Activated T-cell treated with anti-CD3 and anti-CD28 coated beads for 1 hour (primary cell): Measurements from ENCODE around the gene USF1.

Experiments used
- DNase-seq: peaks from one replicate; pipeline ENCODE4 v3.0.0-alpha.2; 2020; ENCODE audit warnings: low read depth

USF1 gene, protein sequence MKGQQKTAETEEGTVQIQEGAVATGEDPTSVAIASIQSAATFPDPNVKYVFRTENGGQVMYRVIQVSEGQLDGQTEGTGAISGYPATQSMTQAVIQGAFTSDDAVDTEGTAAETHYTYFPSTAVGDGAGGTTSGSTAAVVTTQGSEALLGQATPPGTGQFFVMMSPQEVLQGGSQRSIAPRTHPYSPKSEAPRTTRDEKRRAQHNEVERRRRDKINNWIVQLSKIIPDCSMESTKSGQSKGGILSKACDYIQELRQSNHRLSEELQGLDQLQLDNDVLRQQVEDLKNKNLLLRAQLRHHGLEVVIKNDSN

GRCh38 chr1:161045736-161046604 lies at the start of gene USF1:
TSS of gene USF1 (minus strand) at chr1:161045977. CDS start at chr1:161043275, 2,702 bp downstream.
- peak; percentile 86 for DNase-seq

DNA sequence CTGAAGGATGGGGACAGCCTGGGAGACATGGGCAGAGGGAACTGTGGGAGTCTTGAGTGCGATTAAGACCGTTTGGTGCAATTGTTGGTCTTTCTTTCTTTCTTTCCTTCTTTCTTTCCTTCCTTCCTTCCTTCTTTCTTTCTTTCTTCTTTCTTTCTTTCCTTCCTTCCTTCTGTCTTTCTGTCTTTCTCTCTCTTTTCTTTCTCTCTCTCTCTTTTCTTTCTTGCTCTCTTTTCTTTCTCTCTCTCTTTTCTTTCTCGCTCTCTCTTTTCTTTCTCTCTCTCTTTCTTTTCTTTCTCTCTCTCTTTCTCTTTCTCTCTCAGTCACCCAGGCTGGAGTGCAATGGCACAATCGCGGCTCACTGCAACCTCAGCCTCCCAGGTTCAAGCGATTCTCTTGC lies 49.5 kb upstream of the USF1 start:
- DNase-seq = no peak

DNA sequence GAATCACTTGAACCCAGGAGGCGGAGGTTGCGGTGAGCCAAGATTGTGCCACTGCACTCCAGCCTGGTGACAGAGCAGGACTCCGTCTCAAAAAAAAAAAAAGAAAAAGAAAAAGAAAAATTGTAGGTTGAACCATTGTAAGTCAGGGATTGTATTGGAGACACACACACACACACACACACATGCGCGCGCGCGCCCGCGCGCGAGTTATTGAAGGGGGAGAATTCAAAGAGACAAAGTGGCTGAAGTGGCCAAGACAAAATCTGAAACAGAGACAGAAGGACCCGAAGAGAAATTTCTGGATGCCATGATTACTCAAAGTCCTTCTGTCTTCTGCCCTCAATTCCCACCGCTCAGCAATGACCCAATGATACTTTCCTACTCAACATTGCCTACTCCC lies 48.7 kb upstream of the USF1 start:
- no peak for DNase-seq

DNA sequence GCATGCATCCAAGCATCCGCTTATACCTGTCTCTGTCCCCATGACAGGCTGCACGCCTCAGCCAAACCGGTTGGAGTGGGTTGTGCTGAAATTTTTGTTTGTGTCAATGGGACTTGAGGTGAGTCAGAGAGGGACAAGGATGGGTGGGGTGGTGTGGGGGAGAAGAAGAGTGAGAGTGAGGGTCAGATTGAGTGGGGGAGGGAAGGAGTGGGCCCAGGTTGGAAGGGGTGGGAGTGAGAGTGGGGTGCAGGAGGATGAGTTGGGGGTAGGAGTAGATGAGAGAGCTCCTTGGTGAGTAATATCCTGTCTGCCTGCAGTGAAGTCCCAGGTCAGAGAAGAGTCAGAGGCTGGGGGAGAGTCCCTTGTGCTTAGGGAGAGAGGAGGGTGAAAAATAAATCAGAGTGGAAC lies 46.8 kb upstream of the USF1 start:
- DNase-seq = no peak

- no peak for DNase-seq
Observed at GRCh38 chr1:161091796-161092507, 46.2 kb upstream of the USF1 start.

DNA sequence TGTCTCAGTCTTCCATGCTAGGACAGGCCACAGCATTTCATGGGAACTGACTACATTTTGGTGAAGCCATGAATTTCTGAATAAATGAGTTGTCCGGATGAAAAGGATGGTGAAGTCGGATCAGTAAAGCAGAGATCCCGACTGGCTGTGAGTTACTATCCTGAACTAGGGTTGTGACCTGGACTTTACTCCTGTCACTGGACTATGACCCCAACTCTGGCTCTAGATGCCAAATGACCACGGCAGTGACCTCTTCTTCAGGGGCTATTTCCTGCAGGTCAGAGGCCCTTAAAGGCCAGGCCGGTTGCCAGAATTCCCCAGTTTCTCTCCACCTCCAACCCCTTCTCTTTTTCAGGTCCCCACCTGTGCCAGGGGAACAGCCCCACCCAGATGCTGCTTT lies 45.3 kb upstream of the USF1 start:
- no peak for DNase-seq

DNA sequence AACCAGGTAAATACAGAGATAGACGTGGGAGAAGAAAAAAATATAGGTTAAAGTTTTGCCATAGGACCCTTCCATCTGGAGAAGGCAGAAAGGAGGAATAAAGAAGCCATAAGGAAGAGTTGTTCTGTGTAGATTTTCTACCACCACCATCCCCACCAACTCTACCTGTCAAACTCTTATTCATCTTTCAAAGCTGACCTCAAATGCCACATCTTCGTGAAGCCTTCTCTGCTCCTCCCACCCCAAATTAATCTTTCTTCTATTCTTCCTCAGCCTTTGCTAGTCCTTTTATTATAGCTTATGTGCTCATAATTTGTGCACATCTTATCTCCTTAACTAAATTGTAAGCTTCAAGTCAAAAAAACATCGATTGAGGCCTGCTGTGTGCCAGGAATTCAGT lies 44.8 kb upstream of the USF1 start:
- DNase-seq = no peak

DNA sequence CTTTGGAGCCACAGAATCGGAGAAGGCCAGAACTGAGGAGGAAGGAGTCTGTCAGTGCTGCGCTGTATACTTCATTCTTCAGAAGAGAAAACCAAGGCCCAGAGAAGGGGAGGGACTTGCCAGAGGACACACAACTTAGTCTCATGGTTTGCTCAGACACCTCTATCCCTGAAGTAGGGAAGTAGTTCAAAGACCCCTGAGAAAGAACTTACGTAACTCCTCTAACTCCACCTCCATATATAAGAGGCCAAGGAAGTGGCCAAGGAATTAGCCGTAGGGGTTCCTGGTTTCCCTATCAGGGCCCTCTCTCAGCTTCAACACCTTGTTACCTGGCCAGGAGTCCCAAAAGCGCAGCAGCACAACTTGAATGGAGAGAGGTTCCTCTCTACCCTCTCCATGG lies 44.2 kb upstream of the USF1 start:
- no peak for DNase-seq

GRCh38 chr1:161089251-161089924 lies 43.6 kb upstream of the USF1 start, which contains the start of gene NECTIN4:
TSS of gene NECTIN4 (minus strand) at chr1:161089558. CDS start at chr1:161089296, 262 bp downstream.
- no peak for DNase-seq

DNA sequence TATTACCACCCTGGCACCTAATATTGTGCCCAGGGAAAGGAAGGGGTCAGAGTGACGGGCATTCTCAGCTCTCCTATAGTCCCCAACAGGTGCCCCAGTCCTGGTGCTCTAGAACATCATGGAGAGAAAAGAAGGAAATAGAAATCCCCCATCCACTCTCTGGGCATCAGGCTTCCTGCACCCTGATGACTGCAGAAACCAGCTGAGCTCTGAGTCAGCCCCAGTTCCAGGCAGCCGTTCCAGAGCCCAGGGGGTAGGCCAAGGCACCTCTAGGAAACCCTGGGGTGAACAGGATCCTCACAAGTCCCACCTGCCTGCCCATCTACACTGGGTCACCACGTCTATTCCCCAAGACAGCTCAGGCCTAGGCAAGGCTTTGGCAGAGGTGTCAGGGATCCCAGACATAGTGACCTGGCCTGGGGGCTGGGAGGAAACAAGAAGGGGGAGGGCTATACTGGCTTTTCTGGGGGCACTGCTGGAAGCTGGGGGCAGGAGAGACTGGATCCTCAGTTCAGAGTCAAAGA lies 42.9 kb upstream of the USF1 start:
- DNase-seq = no peak

DNA sequence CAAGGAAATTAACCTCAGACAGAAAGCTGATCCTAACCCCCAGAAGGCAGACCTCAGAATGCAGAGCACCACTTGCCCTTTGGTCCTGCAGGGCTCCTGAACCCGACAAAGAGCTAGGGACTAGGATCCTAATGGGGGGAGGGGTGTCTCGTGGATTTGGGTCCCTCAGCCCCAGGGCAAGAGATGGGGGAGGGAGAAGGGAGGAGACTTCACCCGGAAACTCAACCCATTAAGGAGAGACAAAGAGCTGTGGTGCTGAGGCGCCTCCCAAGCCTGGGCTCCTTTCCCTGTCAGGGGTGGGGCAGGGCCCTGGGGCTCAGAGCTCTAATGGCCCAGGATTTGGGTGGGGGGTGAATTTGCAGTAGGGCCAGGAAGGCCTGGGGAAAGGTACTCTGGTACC lies 40.7 kb upstream of the USF1 start:
- no peak for DNase-seq

DNA sequence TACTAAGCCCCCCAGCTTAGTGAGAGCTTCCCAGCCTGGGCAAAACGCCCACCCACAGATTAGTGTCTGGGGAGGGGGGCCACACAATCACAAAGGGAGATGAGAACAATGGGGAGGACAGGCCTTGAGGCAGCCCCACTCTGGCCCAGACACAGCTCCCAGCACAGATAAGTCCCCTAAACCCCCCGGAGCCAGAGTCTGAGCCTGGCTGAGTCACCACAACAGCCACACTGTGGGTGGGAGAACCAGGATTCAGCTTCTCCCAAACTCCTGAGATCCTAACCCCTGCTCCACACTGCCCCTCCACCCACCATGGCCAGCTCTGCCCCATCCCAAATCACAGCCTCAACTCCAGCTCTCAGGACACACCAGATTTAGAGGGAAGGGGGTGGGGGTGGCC lies 39.4 kb upstream of the USF1 start:
- no peak for DNase-seq

DNA sequence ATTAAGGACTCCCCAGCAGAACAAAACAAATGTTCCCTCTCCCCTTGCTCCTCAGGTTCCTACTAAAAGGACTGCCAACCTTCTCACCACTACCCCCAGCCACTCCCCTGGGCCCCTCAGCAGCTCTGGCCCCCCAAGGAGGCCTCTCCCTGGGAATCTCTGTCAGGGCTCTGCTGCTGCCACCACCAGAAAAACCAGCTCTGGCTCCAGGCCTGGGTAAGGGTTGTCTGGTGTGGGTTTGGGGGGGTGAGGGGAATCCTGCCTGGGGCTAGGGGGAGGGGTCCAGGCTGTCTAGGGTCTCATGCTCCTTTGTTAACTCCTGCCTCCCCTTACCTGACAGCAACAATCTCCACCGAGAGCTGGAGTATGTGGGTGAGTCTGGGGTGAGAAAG lies 38.8 kb upstream of the USF1 start:
- DNase-seq = no peak

GRCh38 chr1:161083748-161084596 lies 38.2 kb upstream of the USF1 start:
- no peak for DNase-seq

GRCh38 chr1:161082996-161083747 lies 37.4 kb upstream of the USF1 start:
- DNase-seq = no peak

- no peak for DNase-seq
Observed at GRCh38 chr1:161082483-161082882, 36.7 kb upstream of the USF1 start.

- no peak for DNase-seq
Observed at GRCh38 chr1:161081519-161081918, 35.7 kb upstream of the USF1 start.

DNA sequence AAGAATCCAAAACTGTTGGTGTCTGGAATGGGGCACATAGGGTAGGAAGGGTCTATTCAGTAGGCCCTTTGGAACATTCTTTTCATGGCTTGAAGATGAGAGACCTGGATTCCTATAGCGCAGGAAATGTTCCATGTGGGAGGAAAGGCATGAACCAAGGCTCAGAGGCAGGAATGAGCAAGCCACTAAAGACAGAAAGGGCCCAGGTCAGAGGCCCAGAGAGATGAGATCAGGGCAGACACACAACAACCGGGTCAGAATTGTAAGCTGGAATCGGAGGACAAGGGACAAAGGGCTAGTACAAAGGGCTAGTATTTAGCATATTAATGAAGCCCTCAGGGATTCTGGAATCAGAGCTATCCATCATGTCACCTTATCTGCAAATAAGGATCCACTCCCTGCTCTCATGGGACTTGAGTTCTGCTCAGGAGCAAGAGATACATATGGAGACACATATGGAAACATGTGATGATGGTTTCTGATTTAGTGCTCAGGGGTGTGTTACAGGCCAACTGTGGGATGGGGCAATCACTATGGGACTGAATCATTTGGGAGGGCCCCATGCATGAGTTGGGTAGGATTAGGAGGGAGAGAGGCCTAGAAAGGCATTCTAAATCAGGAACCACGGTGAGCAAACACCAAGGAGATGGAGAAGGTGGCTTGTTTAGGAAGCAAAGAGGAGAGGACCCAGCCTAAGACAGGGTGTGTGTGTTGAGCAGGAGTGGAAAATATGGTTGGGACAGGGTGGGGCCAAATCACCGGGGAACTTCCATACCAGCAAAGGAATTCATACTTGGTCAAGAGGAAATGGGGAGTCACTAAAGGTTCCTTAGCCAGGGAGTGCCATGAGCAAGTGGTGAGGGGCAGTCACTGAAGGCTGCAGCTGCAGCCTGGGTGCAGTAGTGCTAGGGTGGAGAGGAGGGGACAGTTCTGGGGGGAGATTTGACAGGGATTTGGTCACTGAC lies 34.9 kb upstream of the USF1 start:
- DNase-seq = no peak
